ENCODE measurements around the gene PTPRK.

The PTPRK gene

DNA sequence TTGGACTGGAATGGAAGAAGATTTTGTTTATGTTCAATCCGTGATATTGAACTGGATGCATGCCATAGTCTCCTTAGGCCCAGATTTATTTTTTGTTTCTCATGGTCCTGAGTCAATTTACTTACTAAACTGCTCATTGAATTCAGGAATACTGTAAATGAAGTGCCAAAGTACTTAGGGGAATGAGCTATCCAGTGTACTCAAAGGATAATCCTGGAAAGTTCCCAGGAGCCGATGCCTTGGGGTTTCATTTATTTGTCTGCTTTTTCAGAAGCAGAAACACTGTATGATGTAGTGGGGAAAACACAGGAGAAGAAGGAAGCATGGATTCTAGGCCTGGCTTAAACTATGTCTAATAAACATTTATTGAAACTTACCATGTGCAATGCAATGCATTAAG, 563.4 kb downstream of the PTPRK start:
- TF ChIP-seq EZH2 (IDR thresholded peaks at IDR 0.05; ENCODE audit: borderline replicate concordance, low read length) = no peak
- TF ChIP-seq, protein P1, sequence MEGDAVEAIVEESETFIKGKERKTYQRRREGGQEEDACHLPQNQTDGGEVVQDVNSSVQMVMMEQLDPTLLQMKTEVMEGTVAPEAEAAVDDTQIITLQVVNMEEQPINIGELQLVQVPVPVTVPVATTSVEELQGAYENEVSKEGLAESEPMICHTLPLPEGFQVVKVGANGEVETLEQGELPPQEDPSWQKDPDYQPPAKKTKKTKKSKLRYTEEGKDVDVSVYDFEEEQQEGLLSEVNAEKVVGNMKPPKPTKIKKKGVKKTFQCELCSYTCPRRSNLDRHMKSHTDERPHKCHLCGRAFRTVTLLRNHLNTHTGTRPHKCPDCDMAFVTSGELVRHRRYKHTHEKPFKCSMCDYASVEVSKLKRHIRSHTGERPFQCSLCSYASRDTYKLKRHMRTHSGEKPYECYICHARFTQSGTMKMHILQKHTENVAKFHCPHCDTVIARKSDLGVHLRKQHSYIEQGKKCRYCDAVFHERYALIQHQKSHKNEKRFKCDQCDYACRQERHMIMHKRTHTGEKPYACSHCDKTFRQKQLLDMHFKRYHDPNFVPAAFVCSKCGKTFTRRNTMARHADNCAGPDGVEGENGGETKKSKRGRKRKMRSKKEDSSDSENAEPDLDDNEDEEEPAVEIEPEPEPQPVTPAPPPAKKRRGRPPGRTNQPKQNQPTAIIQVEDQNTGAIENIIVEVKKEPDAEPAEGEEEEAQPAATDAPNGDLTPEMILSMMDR (IDR thresholded peaks at IDR 0.05; ENCODE audit: low read length) = no peak
- no peaks in the 10 kb centered on the region for H3K79me2 ChIP-seq (ENCODE audit: insufficient read depth, low read length)
- no peaks in the 10 kb centered on the region for H3K9me3 ChIP-seq (ENCODE audit: low read length)
- no peaks in the 10 kb centered on the region for H3K27me3 ChIP-seq (ENCODE audit: insufficient read depth, low read length)
- H3K9me2 ChIP-seq (ENCODE audit: low read depth, low read length) = no peaks in the 10 kb centered on the region
- H3K4me3 ChIP-seq (ENCODE audit: low read depth, low read length, poor library complexity, severe bottlenecking) = no peak overlapping the region
- H3K36me3 ChIP-seq (ENCODE audit: insufficient read depth, low read length) = no peaks in the 10 kb centered on the region
- no peak overlapping the region for H3K27ac ChIP-seq (ENCODE audit: low read depth, low read length, poor library complexity, severe bottlenecking)
- H3K9ac ChIP-seq (ENCODE audit: low read length) = no peak overlapping the region
- H2AFZ ChIP-seq (ENCODE audit: low read length) = no peak overlapping the region
- H3K4me2 ChIP-seq (ENCODE audit: low read length) = no peak overlapping the region
- H3F3A ChIP-seq (ENCODE audit: insufficient read depth, low read length) = no peaks in the 10 kb centered on the region
- no peaks in the 10 kb centered on the region for H4K20me1 ChIP-seq (ENCODE audit: insufficient read depth, low read length)
- H3K4me1 ChIP-seq (ENCODE audit: insufficient read depth, low read length, severe bottlenecking) = no peaks in the 10 kb centered on the region

DNA sequence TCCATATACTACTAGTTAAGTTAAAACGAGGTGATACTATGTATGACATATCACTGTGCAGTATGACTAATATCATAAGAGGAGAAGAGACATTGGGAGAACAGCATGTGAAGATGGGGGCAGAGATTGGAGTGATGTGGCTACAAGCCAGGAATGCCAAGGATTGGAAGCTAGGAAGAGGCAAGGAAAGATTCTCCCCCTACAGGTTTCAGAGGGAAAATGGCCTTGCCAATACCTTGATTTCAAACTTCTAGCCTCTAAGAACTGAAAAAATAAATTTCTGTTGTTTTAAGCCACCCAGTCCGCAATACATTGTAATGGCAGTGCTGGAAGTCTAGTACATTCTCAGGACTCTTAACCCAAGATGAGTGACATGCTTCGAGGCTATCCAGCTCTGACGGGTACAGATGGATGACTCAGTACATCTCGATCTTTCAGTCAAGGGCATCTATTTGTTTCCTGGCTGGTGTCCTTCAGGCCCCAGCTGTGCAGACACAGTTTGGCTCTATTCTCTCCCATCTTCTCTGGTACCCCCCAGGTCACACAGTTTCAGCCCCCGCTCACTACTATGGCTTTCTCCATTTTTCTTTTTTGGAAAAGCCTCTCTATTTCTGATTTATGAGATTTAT, 564.0 kb downstream of the PTPRK start:
- H3K9me2 ChIP-seq (ENCODE audit: low read depth, low read length) = no peaks in the 10 kb centered on the region
- no peak overlapping the region for H3K27ac ChIP-seq (ENCODE audit: low read depth, low read length, poor library complexity, severe bottlenecking)
- H3K36me3 ChIP-seq (ENCODE audit: insufficient read depth, low read length) = no peaks in the 10 kb centered on the region
- H2AFZ ChIP-seq (ENCODE audit: low read length) = no peak overlapping the region
- no peaks in the 10 kb centered on the region for H3K79me2 ChIP-seq (ENCODE audit: insufficient read depth, low read length)
- H3K4me3 ChIP-seq (ENCODE audit: low read depth, low read length, poor library complexity, severe bottlenecking) = no peak overlapping the region
- no peak for TF ChIP-seq EZH2 (IDR thresholded peaks at IDR 0.05; ENCODE audit: borderline replicate concordance, low read length)
- TF ChIP-seq, protein P1 (IDR thresholded peaks at IDR 0.05; ENCODE audit: low read length) = no peak
- H3K4me2 ChIP-seq (ENCODE audit: low read length) = no peak overlapping the region
- H3K9me3 ChIP-seq (ENCODE audit: low read length) = no peaks in the 10 kb centered on the region
- H3K27me3 ChIP-seq (ENCODE audit: insufficient read depth, low read length) = no peaks in the 10 kb centered on the region
- no peaks in the 10 kb centered on the region for H3F3A ChIP-seq (ENCODE audit: insufficient read depth, low read length)
- H4K20me1 ChIP-seq (ENCODE audit: insufficient read depth, low read length) = no peaks in the 10 kb centered on the region
- no peaks in the 10 kb centered on the region for H3K4me1 ChIP-seq (ENCODE audit: insufficient read depth, low read length, severe bottlenecking)
- no peak overlapping the region for H3K9ac ChIP-seq (ENCODE audit: low read length)

DNA sequence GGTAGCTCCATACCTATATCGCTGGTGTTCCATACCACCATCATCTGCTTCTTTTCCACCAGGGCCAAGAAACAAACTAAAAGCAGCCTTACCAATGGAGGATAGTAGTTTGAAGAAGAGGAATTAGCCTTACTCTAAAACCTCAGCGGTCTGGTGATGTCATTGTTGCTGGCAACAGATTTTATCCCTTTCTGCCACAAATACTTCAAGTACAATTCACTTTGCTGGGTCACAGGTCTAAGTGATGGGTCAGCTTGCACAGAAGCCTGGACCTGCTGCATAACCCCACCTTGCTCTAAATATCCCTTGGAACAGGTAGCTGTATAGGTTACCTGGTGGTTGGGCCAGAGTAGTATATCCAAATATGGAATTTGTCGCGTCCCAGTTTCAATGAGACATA, 566.3 kb downstream of the PTPRK start:
- Histone ChIP-seq H3K4me1 (ENCODE audit: insufficient read depth, low read length, severe bottlenecking) (no peaks in the 10 kb centered on the region), H3K79me2 (ENCODE audit: insufficient read depth, low read length) (no peaks in the 10 kb centered on the region), H3K4me2 (ENCODE audit: low read length) (no peak overlapping the region), H3F3A (ENCODE audit: insufficient read depth, low read length) (no peaks in the 10 kb centered on the region), H2AFZ (ENCODE audit: low read length) (no peak overlapping the region), H3K9me3 (ENCODE audit: low read length) (no peaks in the 10 kb centered on the region), H3K27ac (ENCODE audit: low read depth, low read length, poor library complexity, severe bottlenecking) (no peak overlapping the region), H3K27me3 (ENCODE audit: insufficient read depth, low read length) (no peaks in the 10 kb centered on the region), H3K36me3 (ENCODE audit: insufficient read depth, low read length) (no peaks in the 10 kb centered on the region), H3K9ac (ENCODE audit: low read length) (no peak overlapping the region), H4K20me1 (ENCODE audit: insufficient read depth, low read length) (no peaks in the 10 kb centered on the region), H3K4me3 (ENCODE audit: low read depth, low read length, poor library complexity, severe bottlenecking) (no peak overlapping the region), H3K9me2 (ENCODE audit: low read depth, low read length) (no peaks in the 10 kb centered on the region)
- TF ChIP-seq EZH2 (IDR thresholded peaks at IDR 0.05; ENCODE audit: borderline replicate concordance, low read length) = no peak
- TF ChIP-seq, protein P1 (IDR thresholded peaks at IDR 0.05; ENCODE audit: low read length) = no peak
